Astrocyte (in vitro differentiated cells and primary cell): ENCODE data around the gene CCDC81. TPM values are rescaled to one million over a fixed set of nuclear protein-coding genes. Genes with fewer than 3 reads are reported as not detected.

Source experiments
- DNase-seq: peaks from one replicate; pipeline ENCODE4 v3.0.0-alpha.2; 2010; ENCODE audit warnings: low read depth
- FAIRE-seq: peaks from 2 replicates; lab custom pipeline; 2011; peaks lifted over from hg19 to GRCh38; lab: Jason Lieb, UNC
- H2AFZ ChIP-seq: 2 replicates; pipeline ENCODE4 v1.6.0; 2012; ENCODE audit warnings: low read depth, low read length, inconsistent platforms
- H3K27ac ChIP-seq: 2 replicates; pipeline ENCODE4 v1.5.1; 2011; ENCODE audit warnings: low read depth, low read length, inconsistent platforms
- H3K27me3 ChIP-seq: 2 replicates; pipeline ENCODE4 v1.6.0; 2011; ENCODE audit warnings: low read length, inconsistent platforms; ENCODE audit not compliant: insufficient read depth
- H3K36me3 ChIP-seq: 2 replicates; pipeline ENCODE4 v1.5.1; 2011; ENCODE audit warnings: low read length, inconsistent platforms; ENCODE audit not compliant: insufficient read depth
- H3K4me1 ChIP-seq: 2 replicates; pipeline ENCODE4 v1.5.1; 2011; ENCODE audit warnings: low read length, inconsistent platforms; ENCODE audit not compliant: insufficient read depth
- H3K4me2 ChIP-seq: 2 replicates; pipeline ENCODE4 v1.6.0; 2012; ENCODE audit warnings: low read length, inconsistent platforms
- H3K4me3 ChIP-seq: 2 replicates; pipeline ENCODE4 v1.5.1; 2011; ENCODE audit warnings: low read depth, mild to moderate bottlenecking, low read length, inconsistent platforms; ENCODE audit not compliant: insufficient read depth
- H3K79me2 ChIP-seq: 2 replicates; pipeline ENCODE4 v1.6.0; 2012; ENCODE audit warnings: mild to moderate bottlenecking, low read length, inconsistent platforms; ENCODE audit not compliant: insufficient read depth
- H3K9ac ChIP-seq: 2 replicates; pipeline ENCODE4 v1.6.0; 2012; ENCODE audit warnings: mild to moderate bottlenecking, low read length, inconsistent platforms
- H3K9me3 ChIP-seq: 2 replicates; pipeline ENCODE4 v1.5.1; 2012; ENCODE audit warnings: low read depth, mild to moderate bottlenecking, low read length, inconsistent platforms; ENCODE audit not compliant: insufficient read depth
- H4K20me1 ChIP-seq: 2 replicates; pipeline ENCODE4 v1.6.0; 2012; ENCODE audit warnings: low read length, inconsistent platforms; ENCODE audit not compliant: insufficient read depth
- H3K27ac Mint-ChIP-seq: one replicate; pipeline ENCODE4 v1.8.0; 2021; ENCODE audit warnings: mild to moderate bottlenecking, mixed read lengths; ENCODE audit not compliant: unreplicated experiment
- H3K27me3 Mint-ChIP-seq: one replicate; pipeline ENCODE4 v1.8.0; 2021; ENCODE audit warnings: low read depth, mixed read lengths; ENCODE audit not compliant: unreplicated experiment
- H3K36me3 Mint-ChIP-seq: one replicate; pipeline ENCODE4 v1.8.0; 2021; ENCODE audit warnings: low read depth, mixed read lengths; ENCODE audit not compliant: unreplicated experiment
- H3K4me1 Mint-ChIP-seq: one replicate; pipeline ENCODE4 v1.8.0; 2021; ENCODE audit warnings: low read depth, mixed read lengths; ENCODE audit not compliant: unreplicated experiment
- H3K4me3 Mint-ChIP-seq: one replicate; pipeline ENCODE4 v1.8.0; 2021; ENCODE audit warnings: mild to moderate bottlenecking, moderate library complexity, mixed read lengths; ENCODE audit not compliant: unreplicated experiment
- H3K9me3 Mint-ChIP-seq: one replicate; pipeline ENCODE4 v1.8.0; 2021; ENCODE audit warnings: mild to moderate bottlenecking, mixed read lengths; ENCODE audit not compliant: unreplicated experiment
- CTCF ChIP-seq: IDR thresholded peaks from 2 replicates; pipeline ENCODE4 v1.5.1; 2011; ENCODE audit warnings: low read depth, mild to moderate bottlenecking, inconsistent platforms, low read length, moderate library complexity; ENCODE audit not compliant: insufficient read depth
- EZH2 ChIP-seq: IDR thresholded peaks from 2 replicates; pipeline ENCODE4 v1.6.1; 2012; ENCODE audit warnings: mild to moderate bottlenecking, low read length, inconsistent platforms; ENCODE audit not compliant: insufficient read depth
- total RNA-seq: library from RNA; stranded (reverse); gene quantifications from 2 replicates; pipeline ENCODE4 v1.2.1, GENCODE V29; 2021

CCDC81 gene
- total RNA-seq, 1 donor from 2014 or later = 4.3 TPM

GRCh38 chr11:86403458-86403857, 28.8 kb downstream of the CCDC81 start:
- Histone ChIP-seq H3K36me3 (no peaks in the 10 kb centered on the region), H3K4me3 (no peak overlapping the region), H3K27ac (no peak overlapping the region), H4K20me1 (no peaks in the 10 kb centered on the region), H2AFZ (no peak overlapping the region), H3K4me1 (no peaks in the 10 kb centered on the region), H3K4me2 (no peak overlapping the region), H3K27me3 (no peaks in the 10 kb centered on the region), H3K79me2 (no peaks in the 10 kb centered on the region), H3K9ac (no peak overlapping the region), H3K9me3 (no peaks in the 10 kb centered on the region)
- Mint-ChIP-seq H3K27me3 (no peaks in the 10 kb centered on the region), H3K4me1 (peaks cover 4% of the 10 kb centered on the region), H3K4me3 (no peak overlapping the region), H3K27ac (no peak overlapping the region), H3K36me3 (no peaks in the 10 kb centered on the region), H3K9me3 (no peaks in the 10 kb centered on the region)
- DNase-seq = no peak
- FAIRE-seq = no peak
- no peak for TF ChIP-seq CTCF
- no peak for TF ChIP-seq EZH2

- no peak overlapping the region for H3K27ac ChIP-seq
- Mint-ChIP-seq H3K4me3 (no peak overlapping the region), H3K4me1 (peaks cover 4% of the 10 kb centered on the region), H3K27me3 (no peaks in the 10 kb centered on the region), H3K9me3 (no peaks in the 10 kb centered on the region), H3K36me3 (peaks cover 2% of the 10 kb centered on the region), H3K27ac (no peak overlapping the region)
- no peak for FAIRE-seq
- H3K4me1 ChIP-seq = no peaks in the 10 kb centered on the region
- no peaks in the 10 kb centered on the region for H3K79me2 ChIP-seq
- no peaks in the 10 kb centered on the region for H3K9me3 ChIP-seq
- no peak overlapping the region for H3K4me3 ChIP-seq
- H3K27me3 ChIP-seq = no peaks in the 10 kb centered on the region
- H3K9ac ChIP-seq = no peak overlapping the region
- TF ChIP-seq EZH2 (no peak), CTCF (peak; percentile 31)
- DNase-seq = no peak
- no peaks in the 10 kb centered on the region for H4K20me1 ChIP-seq
- no peak overlapping the region for H3K4me2 ChIP-seq
- H2AFZ ChIP-seq = no peak overlapping the region
- no peaks in the 10 kb centered on the region for H3K36me3 ChIP-seq
Observed at GRCh38 chr11:86408845-86409244, 34.2 kb downstream of the CCDC81 start.

- H3K4me1 Mint-ChIP-seq = peaks cover 5% of the 10 kb centered on the region
- H3K36me3 ChIP-seq = no peaks in the 10 kb centered on the region
- no peaks in the 10 kb centered on the region for H4K20me1 ChIP-seq
- DNase-seq (no peak), FAIRE-seq (peak; percentile 29)
- H3K79me2 ChIP-seq = no peaks in the 10 kb centered on the region
- no peak overlapping the region for H2AFZ ChIP-seq
- H3K27me3 ChIP-seq = no peaks in the 10 kb centered on the region
- H3K27ac ChIP-seq = no peak overlapping the region
- H3K9ac ChIP-seq = no peak overlapping the region
- H3K27me3 Mint-ChIP-seq = no peaks in the 10 kb centered on the region
- no peak overlapping the region for H3K4me2 ChIP-seq
- H3K36me3 Mint-ChIP-seq = peaks cover 2% of the 10 kb centered on the region
- TF ChIP-seq EZH2 (no peak), CTCF (no peak)
- no peak overlapping the region for H3K4me3 Mint-ChIP-seq
- no peaks in the 10 kb centered on the region for H3K9me3 ChIP-seq
- no peaks in the 10 kb centered on the region for H3K9me3 Mint-ChIP-seq
- H3K4me1 ChIP-seq = no peaks in the 10 kb centered on the region
- H3K4me3 ChIP-seq = no peak overlapping the region
- no peak overlapping the region for H3K27ac Mint-ChIP-seq
Observed at GRCh38 chr11:86414032-86414431, 39.3 kb downstream of the CCDC81 start.
